A549 (cell line): ENCODE results near the gene WWP2. TPM values are rescaled to one million over a fixed set of nuclear protein-coding genes. Genes with fewer than 3 reads are reported as not detected.

Experiments
- ATAC-seq, 2 experiments: fragments of 200-7000 bp in 1 of 2; fragments of >200 bp in 1 of 2; cut with Nextera tagmentation in 1 of 2; cut with Tn5 transposase in 1 of 2; 3 replicates each; pipeline versions ENCODE4 v1.8.0 to v1.9.1; 2018 to 2020; ENCODE audit warnings: mild to moderate bottlenecking in 1 of 2, moderate library complexity in 1 of 2
- CTCF ChIA-PET: fragments of 300-600 bp; sonication (Branson Sonifier 250); formaldehyde crosslinking; extraction: SDS; loops from one replicate; lab custom pipeline; 2021; ENCODE audit warnings: antibody characterized with exemption, inconsistent platforms; lab: Yijun Ruan, JAX
- POLR2A ChIA-PET: fragments of 350-600 bp; formaldehyde crosslinking; extraction: SDS; loops from one replicate; lab custom pipeline; 2021; ENCODE audit warnings: antibody characterized with exemption, inconsistent platforms; lab: Yijun Ruan, JAX
- DNase-seq, 2 experiments: peaks; one replicate each; pipeline versions ENCODE4 v3.0.0 to v3.0.0-alpha.2; 2011 to 2016; ENCODE audit warnings: low read depth in 1 of 2, low spot score in 1 of 2
- FAIRE-seq: peaks from 2 replicates; lab custom pipeline; 2011; peaks lifted over from hg19 to GRCh38; lab: Jason Lieb, UNC
- H3K27ac ChIP-seq, 2 experiments: fragments of >200 bp; sonication (Bioruptor Twin); formaldehyde crosslinking; 3 replicates each; pipeline ENCODE4 v1.5.1; 2016 to 2017
- H3K4me1 ChIP-seq: fragments of >200 bp; sonication (Bioruptor Twin); formaldehyde crosslinking; 3 replicates; pipeline ENCODE4 v1.6.1; 2016
- H3K4me2 ChIP-seq: fragments of >200 bp; sonication (Bioruptor Twin); formaldehyde crosslinking; 3 replicates; pipeline ENCODE4 v1.6.1; 2016
- H3K4me3 ChIP-seq: fragments of >200 bp; sonication (Bioruptor Twin); formaldehyde crosslinking; 3 replicates; pipeline ENCODE4 v1.5.1; 2016
- H3K9me3 ChIP-seq: fragments of >200 bp; sonication (Bioruptor Twin); formaldehyde crosslinking; 3 replicates; pipeline ENCODE4 v1.6.1; 2016
- BCL3 ChIP-seq: fragments of >200 bp; sonication (Bioruptor Twin); formaldehyde crosslinking; IDR thresholded peaks from 3 replicates; pipeline ENCODE4 v1.6.1; 2016
- CTCF ChIP-seq: fragments of >200 bp; sonication (Bioruptor Twin); formaldehyde crosslinking; IDR thresholded peaks from 3 replicates; pipeline ENCODE4 v1.5.1; 2016
- E2F6 ChIP-seq: IDR thresholded peaks from 2 replicates; pipeline ENCODE4 v1.6.1; 2012; ENCODE audit warnings: low read depth, borderline replicate concordance
- ELK1 ChIP-seq: fragments of 150-350 bp; IDR thresholded peaks from 2 replicates; pipeline ENCODE4 v1.6.1; 2014; ENCODE audit warnings: low read depth, mild to moderate bottlenecking, low read length
- EP300 ChIP-seq, 2 experiments: fragments of >200 bp; sonication (Bioruptor Twin); formaldehyde crosslinking; IDR thresholded peaks; 2 replicates in 1 of 2; 3 replicates in 1 of 2; pipeline ENCODE4 v1.6.1; 2016 to 2017
- FOSB ChIP-seq: fragments of 250-450 bp; sonication (Bioruptor Pico); IDR thresholded peaks from 2 replicates; pipeline ENCODE4 v1.5.0; 2020; ENCODE audit warnings: mild to moderate bottlenecking, moderate library complexity
- FOSL2 ChIP-seq, 2 experiments: fragments of 450-650 bp in 1 of 2; fragments of >200 bp in 1 of 2; sonication (Bioruptor Twin) in 1 of 2; formaldehyde crosslinking; IDR thresholded peaks; 2 replicates each; pipeline versions ENCODE4 v1.5.0 to v1.6.1; 2016 to 2020; ENCODE audit warnings: mild to moderate bottlenecking in 1 of 2, moderate library complexity in 1 of 2
- FOXS1 ChIP-seq: fragments of 250-450 bp; sonication (Bioruptor Pico); IDR thresholded peaks from 2 replicates; pipeline ENCODE4 v1.5.0; 2020; ENCODE audit warnings: mild to moderate bottlenecking, moderate library complexity
- GATA3 ChIP-seq: IDR thresholded peaks from 2 replicates; pipeline ENCODE4 v1.6.1; 2012; ENCODE audit warnings: borderline replicate concordance
- HDAC2 ChIP-seq: fragments of 200-600 bp; sonication (generic); IDR thresholded peaks from 2 replicates; pipeline ENCODE4 v1.6.1; 2016
- HOXA7 ChIP-seq: fragments of 250-450 bp; sonication (Bioruptor Pico); IDR thresholded peaks from 2 replicates; pipeline ENCODE4 v1.5.0; 2020; ENCODE audit warnings: mild to moderate bottlenecking, moderate library complexity
- JUN ChIP-seq, 2 experiments: fragments of >200 bp; sonication (Bioruptor Twin); formaldehyde crosslinking; IDR thresholded peaks; 2 replicates in 1 of 2; 3 replicates in 1 of 2; pipeline ENCODE4 v1.6.1; 2016 to 2017
- NFE2L2 ChIP-seq: fragments of 150-350 bp; conservative IDR thresholded peaks from 2 replicates; pipeline ENCODE4 v1.6.1; 2014; ENCODE audit warnings: low read length
- NPAS2 ChIP-seq: fragments of 250-450 bp; sonication (Bioruptor Pico); IDR thresholded peaks from 2 replicates; pipeline ENCODE4 v1.8.0; 2022; ENCODE audit warnings: mild to moderate bottlenecking, moderate library complexity, borderline replicate concordance
- PHF8 ChIP-seq: fragments of 200-600 bp; sonication (generic); IDR thresholded peaks from 2 replicates; pipeline ENCODE4 v1.6.1; 2016; ENCODE audit warnings: low read depth, mild to moderate bottlenecking, antibody characterized with exemption, moderate library complexity, borderline replicate concordance
- POLR2A ChIP-seq: IDR thresholded peaks from 2 replicates; pipeline ENCODE4 v1.6.1; 2012; ENCODE audit warnings: mild to moderate bottlenecking, low read length
- RAD21 ChIP-seq, 2 experiments: fragments of >200 bp in 1 of 2; sonication (Bioruptor Twin) in 1 of 2; formaldehyde crosslinking in 1 of 2; IDR thresholded peaks in 1 of 2; conservative IDR thresholded peaks in 1 of 2; 2 replicates in 1 of 2; 3 replicates in 1 of 2; pipeline ENCODE4 v1.6.1; 2012 to 2018; ENCODE audit warnings: inconsistent platforms in 1 of 2
- RARB ChIP-seq: fragments of 250-450 bp; sonication (Bioruptor Pico); IDR thresholded peaks from 2 replicates; pipeline ENCODE4 v1.8.0; 2021; ENCODE audit warnings: mild to moderate bottlenecking, moderate library complexity
- RNF2 ChIP-seq: fragments of 200-600 bp; sonication (generic); IDR thresholded peaks from 2 replicates; pipeline ENCODE4 v1.6.1; 2016; ENCODE audit warnings: low read depth, mild to moderate bottlenecking, antibody characterized with exemption, moderate library complexity, borderline replicate concordance
- SMC3 ChIP-seq: fragments of >200 bp; sonication (Bioruptor Twin); formaldehyde crosslinking; IDR thresholded peaks from 3 replicates; pipeline ENCODE4 v1.6.1; 2018; ENCODE audit warnings: inconsistent platforms
- SREBF2 ChIP-seq: fragments of 450-650 bp; IDR thresholded peaks from 2 replicates; pipeline ENCODE4 v1.6.1; 2014; ENCODE audit warnings: mild to moderate bottlenecking, moderate library complexity
- TFCP2L1 ChIP-seq: fragments of 250-450 bp; sonication (Bioruptor Pico); IDR thresholded peaks from 2 replicates; pipeline ENCODE4 v1.5.0; 2021; ENCODE audit warnings: mild to moderate bottlenecking
- USF2 ChIP-seq: fragments of 450-650 bp; IDR thresholded peaks from 2 replicates; pipeline ENCODE4 v1.6.1; 2014; ENCODE audit warnings: antibody characterized with exemption
- WGBS: methylation state at CpG from one replicate; pipeline ENCODE4 v1.1.6; 2017; ENCODE audit errors: missing lambda C conversion rate; 5-methylcytosine and 5-hydroxymethylcytosine counted together
- polyA plus RNA-seq, 4 experiments: library from polyadenylated mRNA; depleted of rRNA in 3 of 4; stranded (reverse); fragments of >200 nt; fragmentation: RNase III in 1 of 4; extraction: RNeasy Plus Mini Kit Qiagen cat#74134 plus additional on column Dnase treatment in 1 of 4; gene quantifications; 2 replicates in 3 of 4; 3 replicates in 1 of 4; pipeline ENCODE4 v1.2.3, GENCODE V29; 2011 to 2017

Gene WWP2
- polyA plus RNA-seq, 2 of the 4 experiments (the other 2 are of a cell fraction), result 16.1 to 16.2 TPM

GRCh38 chr16:69929480-69929879 is 167.3 kb downstream of the WWP2 start:
- H3K4me3 ChIP-seq, result no peak overlapping the region
- H3K4me2 ChIP-seq, result no peak overlapping the region
- 91% methylated on average over 9 of the region's 9 CpGs for WGBS
- TF ChIP-seq POLR2A, result no peak
- TF ChIP-seq GATA3, result no peak
- TF ChIP-seq RNF2, result no peak
- TF ChIP-seq FOSB (CRISPR knock-in tag), result no peak
- TF ChIP-seq HOXA7 (CRISPR knock-in tag), result no peak
- no peak for TF ChIP-seq NPAS2 (CRISPR knock-in tag)
- TF ChIP-seq JUN (IDR thresholded peaks at IDR 0.05), result no peak
- TF ChIP-seq E2F6, result no peak
- TF ChIP-seq SREBF2, result no peak
- no peak for TF ChIP-seq EP300 (IDR thresholded peaks at IDR 0.05)
- TF ChIP-seq NFE2L2, result no peak
- CTCF ChIA-PET, result interaction anchor here (0.6 to 17.7 kb wide), 28 partner anchors 11 to 534 kb away, joined by 3 to 288 read pairs (median 6); no protein-coding TSS in a partner anchor
- POLR2A ChIA-PET, result no interaction called here
- H3K27ac ChIP-seq, result no peak overlapping the region
- no peaks in the 10 kb centered on the region for H3K4me1 ChIP-seq
- H3K9me3 ChIP-seq, result no peaks in the 10 kb centered on the region
- no peak; a peak in 2 of 6 replicates for ATAC-seq
- no peak for DNase-seq
- FAIRE-seq, result no peak

GRCh38 chr16:69930117-69930776 is 168.1 kb downstream of the WWP2 start:
- ATAC-seq (peak; percentile 81 to 96), FAIRE-seq (no peak), DNase-seq (peak; percentile 59 to 82)
- H3K4me3 ChIP-seq, result no peak overlapping the region
- WGBS, result 62% methylated on average over 12 of the region's 12 CpGs
- 0 out of 6 replicates have a peak overlapping the region, but pooled peaks of 1 of the 2 experiments have one; percentile 42 for H3K27ac ChIP-seq
- no peak for TF ChIP-seq TFCP2L1
- TF ChIP-seq FOSL2 (IDR thresholded peaks at IDR 0.05), result no peak
- TF ChIP-seq FOSL2 (CRISPR knock-in tag; IDR thresholded peaks at IDR 0.05), result no peak
- no peak for TF ChIP-seq FOXS1 (CRISPR knock-in tag)
- TF ChIP-seq RARB (CRISPR knock-in tag), result no peak
- TF ChIP-seq PHF8, result no peak
- no peak for TF ChIP-seq GATA3
- TF ChIP-seq USF2, result no peak
- no peak for TF ChIP-seq HOXA7 (CRISPR knock-in tag)
- TF ChIP-seq CTCF, result peak; percentile 85
- peak; percentile 78 for TF ChIP-seq SMC3
- TF ChIP-seq RAD21 (conservative IDR thresholded peaks at IDR 0.05 in 1 of 2, IDR thresholded peaks at IDR 0.05 in 1 of 2), result peak; percentile 82 to 85
- TF ChIP-seq POLR2A, result no peak
- no peak for TF ChIP-seq ELK1
- TF ChIP-seq BCL3, result no peak
- no peak for TF ChIP-seq HDAC2
- no peaks in the 10 kb centered on the region for H3K4me1 ChIP-seq
- H3K4me2 ChIP-seq, result no peak overlapping the region
- H3K9me3 ChIP-seq, result no peaks in the 10 kb centered on the region
- ChIA-PET POLR2A (no interaction called here), CTCF (interaction anchor here (0.6 to 17.7 kb wide), 43 partner anchors 10 to 603 kb away, joined by 3 to 288 read pairs (median 5); partner anchors contain the start of gene NOB1)
